HG02938 (cell line): ENCODE results near the gene OSBPL5.

ENCODE experiments used
- ATAC-seq: cut with Tn5 transposase; IDR thresholded peaks from one replicate; pipeline ENCODE4 v1.9.1; 2021; ENCODE audit warnings: mild to moderate bottlenecking, moderate library complexity; ENCODE audit not compliant: unreplicated experiment

Gene OSBPL5

DNA sequence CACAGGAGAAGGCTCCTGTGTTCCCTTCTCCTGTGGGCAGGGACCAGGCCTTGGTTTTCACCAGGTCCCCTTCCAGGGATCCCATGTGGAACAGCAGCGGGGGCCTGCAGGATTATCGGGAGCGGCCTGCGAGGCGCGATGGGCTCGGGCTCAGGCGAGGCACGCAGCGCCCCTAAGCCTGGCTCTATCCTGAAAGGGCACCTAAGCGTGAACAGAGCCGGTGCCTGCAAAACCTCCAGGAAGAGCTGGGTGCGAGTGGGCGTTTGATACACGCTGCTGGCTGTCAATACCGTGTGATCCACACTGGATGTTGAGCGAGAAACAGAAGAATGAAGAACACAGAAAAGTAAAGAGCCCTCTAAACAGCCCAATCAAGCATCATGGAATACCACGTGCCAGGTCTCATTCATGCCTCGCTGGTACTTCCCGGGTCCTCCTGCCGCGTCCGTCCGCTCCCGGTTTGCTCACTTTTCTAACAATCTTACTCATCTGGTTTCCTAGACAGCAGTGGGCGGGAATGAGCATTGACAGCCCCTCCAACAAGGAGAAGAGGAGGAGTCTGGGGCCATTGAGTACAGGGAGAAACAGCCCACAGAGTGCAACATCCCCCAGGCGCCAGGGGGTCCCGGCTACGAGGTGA is 12.5 kb downstream of the OSBPL5 start:
- no peak for ATAC-seq

DNA sequence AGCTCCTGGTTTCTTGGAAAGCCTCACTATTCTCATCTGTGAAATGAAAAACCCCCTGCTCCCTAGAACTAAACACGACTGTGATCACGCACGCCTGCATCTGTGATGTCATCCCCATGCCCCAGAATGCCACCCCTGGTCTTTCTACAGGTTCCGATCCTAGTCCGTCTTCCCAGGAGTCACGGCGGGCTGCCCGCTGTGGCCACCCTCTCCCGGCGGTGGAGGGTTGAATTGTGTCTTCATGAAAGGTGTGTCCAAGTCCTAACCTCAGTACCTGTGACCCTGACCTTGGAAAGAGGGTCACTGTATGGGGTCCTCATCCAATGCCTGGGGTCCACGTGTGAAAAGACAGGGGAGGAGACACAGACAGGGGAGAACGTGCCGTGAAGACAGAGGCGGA is 14.4 kb downstream of the OSBPL5 start:
- no peak for ATAC-seq

DNA sequence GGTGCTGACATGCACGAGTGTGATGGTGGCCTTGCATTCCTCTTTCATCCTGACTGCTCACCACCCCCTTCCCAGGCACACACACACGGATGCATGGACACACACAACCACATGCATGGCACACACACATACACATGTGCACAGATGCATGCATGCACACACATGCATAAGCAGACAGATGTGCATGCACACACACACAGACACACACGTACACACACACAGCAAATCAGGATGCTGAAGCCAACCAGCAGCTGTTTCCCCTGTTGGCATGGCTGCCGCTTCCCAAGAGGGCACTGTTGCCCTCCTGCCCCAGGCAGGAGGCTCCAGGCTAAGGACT is 15.3 kb downstream of the OSBPL5 start:
- ATAC-seq: no peak

DNA sequence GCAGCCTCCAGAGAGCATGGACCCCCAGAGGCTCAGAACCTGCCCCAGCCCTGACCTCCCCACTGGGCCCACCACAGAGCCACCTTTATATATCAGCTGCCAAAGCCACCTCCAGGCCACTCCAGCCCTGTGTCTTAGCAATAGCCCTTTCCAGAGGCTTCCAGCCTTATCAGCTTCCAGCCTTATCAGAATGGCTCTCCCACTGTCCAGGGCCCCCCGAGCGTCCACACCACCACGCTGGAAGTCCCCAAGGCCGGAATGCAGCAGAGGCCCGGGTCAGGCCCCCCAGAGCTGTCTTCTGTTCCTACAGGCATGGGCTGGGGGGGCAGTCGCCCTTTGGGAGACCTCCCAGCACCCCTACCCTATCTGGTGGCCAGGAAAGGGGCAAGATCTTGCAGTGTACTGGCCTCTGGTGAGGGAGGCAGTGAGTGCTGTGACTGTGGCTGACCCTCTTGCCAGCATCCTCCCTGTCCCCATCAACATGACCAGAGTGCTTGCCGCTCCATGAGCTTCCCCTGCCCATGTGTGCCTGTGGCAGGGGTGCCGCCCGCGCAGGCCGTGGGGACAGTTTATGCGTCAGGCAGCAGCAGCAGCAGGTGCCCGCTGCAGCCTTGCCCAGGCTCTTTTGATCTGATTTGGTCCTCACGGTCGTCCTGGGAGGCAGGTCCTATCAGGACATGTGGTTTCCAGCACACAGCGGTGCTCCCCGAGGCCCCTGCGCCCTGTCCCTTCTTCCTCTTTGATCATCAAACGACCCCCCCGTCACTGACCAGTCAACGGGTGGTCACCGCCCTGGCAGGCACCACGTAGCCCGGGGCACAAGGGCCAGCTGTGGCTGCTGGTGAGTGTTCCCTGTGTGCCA is 15.9 kb downstream of the OSBPL5 start:
- ATAC-seq: no peak

DNA sequence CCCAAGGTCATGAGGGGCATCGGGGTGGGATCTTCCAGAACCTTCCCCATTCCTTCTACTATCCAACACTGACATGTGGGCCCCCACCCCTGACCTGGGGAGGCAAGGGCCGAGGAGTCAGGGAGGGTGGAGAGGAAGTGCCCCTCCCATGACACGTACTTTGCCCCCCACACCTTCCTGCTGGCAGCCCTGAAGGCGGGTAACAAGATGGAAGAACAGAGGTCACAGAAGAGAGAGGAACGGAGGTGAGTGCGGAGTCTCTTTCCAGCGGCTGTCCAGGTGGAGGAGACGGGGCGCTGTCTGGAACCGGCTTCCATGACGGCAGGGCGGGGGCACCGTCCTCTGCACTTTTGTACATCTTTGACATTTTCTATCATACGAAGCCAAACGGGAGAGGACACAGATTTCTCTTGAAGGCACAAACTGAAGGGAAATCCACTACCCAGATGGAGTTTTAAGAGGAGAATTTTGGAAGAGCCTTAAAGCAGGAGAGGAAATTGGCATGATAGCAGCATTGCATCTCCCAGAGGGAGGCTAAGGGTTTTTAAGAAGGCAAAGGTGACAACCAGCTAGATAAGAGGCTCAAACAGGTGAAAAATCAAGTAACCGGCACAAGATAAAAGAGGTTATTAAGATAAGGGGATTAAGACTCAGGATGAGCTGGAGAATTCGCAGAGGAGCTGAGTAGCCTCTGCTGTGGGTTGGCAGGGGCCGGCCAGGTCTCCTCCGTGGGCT is 16.7 kb downstream of the OSBPL5 start:
- ATAC-seq: no peak

DNA sequence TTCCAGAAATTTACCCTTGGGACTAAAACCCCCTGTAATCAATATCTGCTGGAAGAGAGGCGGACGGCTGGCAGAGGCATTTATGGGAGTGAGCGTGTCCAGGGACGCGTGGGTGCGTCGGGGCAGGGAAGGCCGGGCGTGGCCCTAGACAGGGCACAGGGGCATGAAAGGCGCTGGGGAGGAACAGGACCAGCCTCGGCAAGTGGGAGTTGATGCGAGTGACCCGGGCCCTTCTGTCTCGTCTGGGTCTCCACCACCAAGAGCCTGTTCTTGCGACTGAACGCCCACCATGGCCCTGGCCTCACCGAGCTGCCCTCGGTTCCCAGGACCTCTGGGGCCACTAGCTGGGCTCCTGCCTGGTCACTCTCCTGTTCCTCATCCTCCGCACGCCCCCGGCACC is 17.5 kb downstream of the OSBPL5 start:
- ATAC-seq: no peak

DNA sequence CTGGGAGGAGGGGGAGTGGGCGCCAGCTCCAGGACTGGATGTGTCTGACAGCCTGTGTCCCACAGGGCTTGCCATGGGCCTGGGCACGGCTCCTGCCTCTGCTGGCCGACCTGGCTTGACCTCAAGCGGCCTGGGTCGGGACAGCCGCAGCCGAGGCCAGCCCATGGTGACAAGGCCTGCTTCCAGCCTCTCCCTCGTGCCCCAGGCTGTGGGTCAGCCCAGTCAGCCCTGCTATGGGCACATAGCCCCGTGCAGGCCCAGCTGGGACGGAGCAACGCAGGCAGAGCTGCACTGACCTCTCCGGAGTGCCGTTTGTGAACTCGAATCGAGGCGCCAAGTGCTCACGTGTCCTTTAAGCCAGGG is 17.9 kb downstream of the OSBPL5 start:
- no peak for ATAC-seq

DNA sequence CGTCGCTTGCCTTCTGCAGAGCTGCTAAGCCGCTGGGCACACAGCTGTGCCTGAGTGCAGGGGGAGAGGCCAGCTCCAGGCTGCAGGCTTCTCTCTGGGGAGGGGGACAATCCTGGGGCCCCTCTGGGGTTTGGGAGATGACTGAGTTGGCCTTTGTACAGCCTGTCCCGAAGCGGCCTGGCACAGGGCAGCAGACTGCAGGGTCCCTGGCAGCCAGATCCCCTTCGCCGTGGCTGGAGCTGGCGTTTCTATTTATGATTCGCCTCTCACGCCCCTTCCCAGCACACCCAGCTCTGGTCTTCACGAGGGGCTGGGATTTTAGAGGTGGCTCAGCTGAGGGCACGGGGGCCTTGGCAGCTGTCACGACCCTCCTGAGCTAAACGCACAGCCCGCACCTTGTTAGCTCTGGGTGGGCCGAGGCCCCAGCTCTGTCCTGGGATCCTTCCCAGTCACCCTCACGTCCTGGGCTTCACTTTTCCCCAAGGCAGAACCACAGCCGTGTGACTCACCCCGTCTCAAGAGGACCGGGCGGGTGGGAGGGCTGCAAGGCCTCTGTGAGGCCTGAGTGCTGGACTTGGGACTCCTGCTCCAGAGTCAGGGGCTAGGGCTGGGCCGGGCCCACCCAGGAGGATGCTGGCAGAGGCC is 18.4 kb downstream of the OSBPL5 start:
- ATAC-seq: no peak

DNA sequence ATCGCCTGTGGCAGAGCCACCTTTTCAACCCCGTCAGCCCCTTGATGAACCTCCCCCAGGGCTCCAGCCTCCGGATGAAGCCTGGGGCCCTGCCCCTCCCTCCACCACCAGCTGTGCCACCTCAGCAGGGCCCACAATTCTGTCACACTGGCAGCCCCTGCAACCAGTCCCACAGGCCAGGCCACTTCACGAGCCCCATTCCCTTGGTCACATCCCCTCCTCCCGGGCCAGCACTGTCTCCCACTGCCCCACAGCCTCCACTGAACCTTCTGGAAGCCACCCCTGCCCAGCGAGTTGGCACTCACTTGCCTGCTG is 19.9 kb downstream of the OSBPL5 start:
- ATAC-seq: no peak

DNA sequence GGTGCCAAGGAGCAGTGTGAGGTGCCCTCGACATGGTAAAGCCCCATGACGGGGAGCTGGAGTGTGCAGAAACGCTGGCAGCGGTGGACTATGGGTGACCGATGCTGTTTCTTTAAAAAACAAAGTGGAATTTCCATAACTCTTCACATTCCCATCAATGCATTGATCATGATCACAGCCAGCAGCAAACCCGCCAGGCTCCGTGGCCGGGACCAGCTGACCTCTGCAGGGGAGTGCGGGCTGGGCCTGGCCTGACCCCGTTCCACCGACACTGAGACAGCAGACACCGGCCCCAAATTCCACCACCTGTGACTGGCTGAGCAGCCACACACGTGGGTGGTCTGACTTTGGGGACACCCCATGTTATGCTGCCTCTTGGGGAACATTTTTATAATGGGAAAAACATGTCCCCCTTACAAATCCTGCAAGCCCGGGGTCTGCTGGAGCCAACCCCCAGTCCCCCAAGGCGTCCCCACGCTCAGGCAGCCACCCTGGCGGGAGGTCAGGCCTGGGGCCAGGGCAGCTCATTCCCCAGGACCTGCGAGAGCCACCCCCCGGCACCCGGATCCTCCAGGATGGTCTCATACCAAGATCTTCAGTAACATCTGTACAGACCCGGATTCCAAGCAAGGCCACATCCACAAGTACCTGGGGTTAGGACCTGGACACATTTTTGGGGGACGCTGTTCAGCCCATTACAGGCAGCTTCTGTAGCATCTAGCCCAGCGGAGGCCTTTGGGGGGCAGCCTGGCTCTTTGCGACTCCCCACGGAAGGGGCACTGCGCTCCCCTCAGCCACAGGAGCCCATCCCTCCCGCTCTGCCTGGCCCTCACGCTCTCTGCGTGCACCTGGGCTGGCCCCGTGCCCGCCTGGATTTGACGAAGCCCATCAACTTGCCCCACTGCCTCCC is 20.6 kb downstream of the OSBPL5 start:
- ATAC-seq: no peak

DNA sequence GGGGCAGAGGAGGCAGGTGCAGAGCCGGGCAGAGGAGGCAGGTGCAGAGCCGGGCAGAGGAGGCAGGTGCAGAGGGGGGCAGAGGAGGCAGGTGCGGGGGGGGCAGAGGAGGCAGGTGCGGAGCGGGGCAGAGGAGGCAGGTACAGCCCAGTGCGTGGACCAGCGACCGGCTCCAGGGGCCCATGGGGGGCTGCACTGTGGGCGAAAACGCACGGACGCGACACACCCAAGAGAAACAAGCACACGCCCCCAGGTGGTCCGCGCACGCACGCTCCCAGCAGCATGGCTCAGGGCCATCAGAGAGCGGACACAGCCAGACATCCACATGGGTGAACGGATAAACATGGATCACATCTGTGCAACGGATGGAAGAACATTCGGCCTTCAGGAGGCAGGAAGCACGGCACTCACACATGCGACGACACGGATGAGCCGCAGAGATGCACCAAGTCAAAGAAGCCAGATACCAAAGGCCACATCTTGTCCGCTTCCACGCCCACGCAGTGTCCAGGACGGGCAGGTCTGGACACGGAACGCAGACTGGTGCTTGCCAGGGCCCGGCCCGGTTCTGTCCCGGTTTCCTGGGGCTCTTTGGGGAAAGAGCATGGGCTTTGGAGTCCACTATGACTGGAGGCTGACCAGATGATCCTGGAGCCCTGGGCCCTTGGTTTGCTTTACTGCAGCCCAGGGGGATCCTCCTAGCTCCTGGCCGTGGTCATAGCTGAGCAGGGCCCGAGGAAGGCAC is 21.8 kb downstream of the OSBPL5 start:
- no peak for ATAC-seq

DNA sequence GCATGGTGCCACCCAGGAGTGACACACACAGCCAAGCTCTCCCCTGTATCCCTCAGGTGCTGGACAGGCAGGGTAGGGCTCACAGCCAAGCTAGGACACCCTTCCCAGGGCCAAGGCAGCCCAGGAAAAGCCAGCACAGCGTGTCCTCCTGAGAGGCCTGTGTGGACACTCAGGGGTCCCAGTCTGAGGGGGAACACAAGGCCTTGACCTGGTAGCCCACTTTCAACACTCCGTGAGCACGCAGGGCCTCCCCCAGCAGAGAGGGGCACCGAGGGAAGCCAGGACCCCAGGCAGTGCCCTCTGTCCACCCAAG is 24.9 kb downstream of the OSBPL5 start:
- ATAC-seq: no peak

DNA sequence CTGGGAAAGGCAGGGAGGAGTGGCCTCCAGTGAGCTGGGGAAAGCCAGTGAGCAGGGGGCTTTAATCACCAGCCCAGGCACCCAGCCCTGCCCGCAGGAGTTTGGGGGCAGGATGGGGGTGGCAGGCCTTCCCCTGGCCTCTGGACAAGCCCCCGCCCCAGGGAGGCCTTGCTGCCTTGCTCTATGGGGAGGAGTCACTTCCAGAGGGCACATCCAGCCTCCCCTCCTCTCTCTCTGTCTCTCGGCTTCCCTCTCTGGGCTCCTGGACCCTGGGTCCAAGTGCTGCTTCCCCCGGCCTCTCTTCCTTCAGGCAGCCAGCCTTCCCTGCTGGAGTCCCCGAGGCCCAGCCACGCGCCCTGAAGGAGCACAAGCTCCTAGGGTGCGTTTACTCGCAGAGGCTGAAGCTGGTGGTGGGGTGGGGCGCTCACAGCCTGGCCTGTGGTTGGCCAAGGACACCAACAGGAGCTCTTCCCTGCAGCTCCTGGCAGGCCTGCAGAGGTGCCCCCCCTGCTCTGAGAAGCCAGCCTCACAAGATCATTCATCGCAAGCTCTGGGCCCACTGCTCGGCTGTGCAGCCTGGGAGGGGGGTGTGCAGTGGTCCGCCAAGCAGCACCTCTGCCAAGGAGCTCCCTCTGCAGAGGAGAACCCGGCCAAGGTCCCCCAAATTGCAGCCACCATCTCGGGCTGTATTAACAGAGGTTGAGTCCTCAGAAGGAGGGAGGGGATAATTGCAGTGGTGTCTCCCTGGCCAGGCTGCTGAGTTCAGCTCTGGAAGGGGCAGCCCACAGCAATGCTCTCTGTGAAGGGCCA is 25.4 kb downstream of the OSBPL5 start:
- no peak for ATAC-seq

DNA sequence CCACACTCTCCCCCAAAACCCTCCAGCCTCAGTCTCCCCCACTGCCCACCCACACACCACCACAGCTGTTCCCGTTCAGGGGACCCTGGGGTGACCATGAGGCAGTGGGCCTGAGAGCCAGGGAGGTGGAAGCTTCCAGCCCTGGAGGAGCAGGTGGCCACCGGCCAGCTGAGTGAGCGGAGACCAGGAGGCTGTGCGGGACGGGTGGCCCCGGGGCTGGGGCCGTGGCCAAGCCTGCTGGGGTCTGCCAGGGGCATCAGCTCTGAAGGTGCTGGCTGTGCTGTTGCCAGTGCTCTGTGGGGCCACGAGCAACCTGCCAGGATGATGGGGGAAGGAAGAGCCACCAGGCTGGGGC is 26.0 kb downstream of the OSBPL5 start:
- ATAC-seq: no peak

DNA sequence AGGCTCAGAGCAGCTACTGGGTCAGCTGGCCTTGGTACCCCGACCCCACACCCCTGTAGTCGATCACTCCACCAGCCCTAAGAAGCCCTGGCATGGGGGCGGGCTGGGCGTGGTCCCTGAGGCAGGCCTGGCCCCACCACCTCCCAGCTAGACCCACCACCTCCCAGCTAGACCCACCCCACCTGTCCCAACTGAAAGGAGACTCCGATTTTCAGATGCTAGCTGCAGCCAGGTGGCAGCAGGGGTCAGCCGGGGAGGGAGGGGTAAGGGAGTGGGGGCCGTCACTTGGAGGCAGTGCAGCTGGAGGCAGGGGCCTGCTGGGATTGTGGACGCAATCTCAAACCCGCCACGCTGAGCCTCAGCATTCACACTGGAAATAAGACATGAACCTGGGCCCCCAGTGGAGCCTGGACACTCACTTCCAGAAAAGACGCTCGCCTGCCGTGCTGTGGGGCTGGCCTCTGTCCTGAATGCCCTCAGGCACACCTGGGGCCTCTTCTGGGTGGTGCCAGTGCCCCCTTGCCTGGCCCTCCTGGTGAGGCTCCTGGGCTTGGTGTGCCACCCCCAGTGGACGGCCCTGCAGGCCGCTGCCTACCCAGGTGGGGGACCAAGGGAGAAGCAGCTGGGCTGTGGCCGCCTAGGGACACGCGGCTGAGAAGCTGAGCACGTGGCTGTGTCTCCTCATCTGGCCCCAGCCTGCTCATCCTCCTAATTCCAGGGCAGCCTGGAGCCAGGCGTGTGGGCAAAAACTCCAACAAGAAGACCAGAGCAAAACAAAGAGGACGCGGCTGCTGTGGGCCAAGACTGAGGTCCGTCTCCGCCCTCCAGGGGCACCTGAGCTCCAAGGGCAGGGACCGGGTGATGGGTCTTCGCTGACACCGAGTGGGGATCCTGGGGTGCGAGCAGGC is 26.7 kb downstream of the OSBPL5 start:
- no peak for ATAC-seq

DNA sequence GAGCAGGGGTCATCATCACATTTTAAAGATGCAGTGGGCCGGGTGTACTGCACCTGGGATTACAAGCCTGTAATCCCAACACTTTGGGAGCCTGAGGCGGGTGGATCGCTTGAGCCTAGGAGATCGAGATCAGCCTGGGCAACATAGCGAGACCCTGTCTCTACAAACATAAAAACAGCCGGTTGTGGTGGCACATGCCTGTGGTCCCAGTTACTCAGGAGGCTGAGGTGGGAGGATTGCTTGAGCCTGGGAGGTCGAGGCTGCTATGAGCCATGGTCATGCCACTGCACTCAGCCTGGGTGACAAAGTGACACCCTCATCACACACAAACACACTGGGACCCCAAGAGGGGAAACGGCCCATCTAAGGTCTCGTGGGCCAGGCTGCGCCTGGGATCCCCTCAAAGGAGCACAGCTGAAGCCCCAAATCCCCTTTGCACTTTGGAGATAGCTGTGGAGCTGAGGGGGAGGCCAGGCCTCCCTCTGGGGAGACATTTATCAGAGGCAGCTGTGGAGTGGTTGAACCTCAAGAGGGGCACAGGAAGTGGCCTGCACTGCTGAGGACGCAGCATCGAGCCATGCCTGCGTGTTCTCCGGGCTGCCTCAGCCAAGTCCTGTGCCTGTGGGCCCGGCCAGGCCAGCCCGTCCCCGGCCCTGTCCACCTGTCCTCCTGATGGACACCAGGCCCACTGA is 27.5 kb downstream of the OSBPL5 start:
- ATAC-seq: no peak

DNA sequence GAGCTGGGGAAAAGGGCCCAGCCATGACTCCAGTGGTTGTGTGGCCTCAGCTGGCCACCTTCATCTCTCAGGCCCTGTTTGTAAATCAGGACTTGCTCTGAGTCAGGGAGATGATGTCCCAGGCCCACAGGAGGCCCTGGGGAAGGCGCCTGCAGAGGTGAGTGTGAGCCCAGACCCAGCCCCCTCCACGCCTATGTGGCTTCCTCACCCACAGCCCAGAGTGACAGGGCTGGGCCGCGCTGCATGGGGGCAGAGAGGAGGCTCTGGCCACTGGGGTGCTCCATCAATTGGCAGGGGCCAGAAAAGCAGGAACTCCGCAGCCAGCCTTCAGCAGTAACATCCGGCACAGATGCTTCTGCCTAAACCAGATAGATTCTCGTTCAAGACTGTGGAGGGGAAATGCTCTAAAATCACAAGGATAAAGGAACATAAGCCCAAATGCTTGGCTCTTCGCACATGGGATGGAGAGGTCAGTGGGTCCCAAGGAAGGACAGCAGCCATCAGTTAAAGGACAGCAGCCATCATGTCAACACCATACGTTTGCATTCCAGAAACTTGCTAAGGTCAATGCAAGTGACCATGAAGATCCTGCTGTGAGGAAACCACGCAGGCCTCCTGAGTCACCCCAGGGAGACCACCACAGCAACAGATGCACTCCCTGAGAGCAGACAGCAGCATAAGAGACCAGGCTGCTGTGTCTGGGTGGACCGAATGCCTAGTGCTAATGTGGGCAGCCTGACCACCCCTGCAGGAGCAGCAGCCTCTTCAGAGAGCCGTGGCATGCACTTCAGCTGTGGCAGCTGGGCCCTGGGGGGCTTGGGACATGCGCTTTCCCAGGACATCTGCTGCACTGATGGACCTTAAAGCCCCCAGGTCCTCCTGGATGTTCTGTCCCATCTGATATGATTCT is 28.3 kb downstream of the OSBPL5 start:
- no peak for ATAC-seq
